ENCODE data around the gene ETNK1.
A peak's percentile ranks its signal among the peaks of the same experiment; 100 is the strongest.

Gene ETNK1

DNA sequence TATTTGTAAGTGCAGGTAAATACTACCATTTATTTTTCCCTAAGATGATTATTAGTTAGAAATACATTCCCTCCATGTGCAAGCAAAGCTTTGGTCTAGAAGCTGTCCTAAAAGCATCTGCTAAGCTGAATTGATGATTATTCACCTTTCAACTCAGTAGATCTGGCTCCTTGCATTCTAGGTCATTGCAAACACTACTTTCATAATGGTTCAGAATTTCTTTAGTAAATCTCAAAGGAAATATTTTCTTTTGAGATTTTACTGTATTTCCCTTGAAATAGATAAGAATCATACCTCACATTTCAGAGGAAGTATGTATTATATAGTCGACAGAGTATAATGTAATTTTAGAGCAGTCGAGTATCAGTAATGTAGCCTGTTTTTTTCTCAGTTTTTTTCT lies 2.4 kb downstream of the ETNK1 start:
- peaks cover 3% of the 10 kb centered on the region; the same call in 1 of the 2 replicates for H4K20me1 ChIP-seq (ENCODE audit: control insufficient read depth, insufficient read depth, low read depth, low read length)
- H3K79me2 ChIP-seq (ENCODE audit: control insufficient read depth, low read length): peaks cover 72% of the 10 kb centered on the region
- no peaks in the 10 kb centered on the region for H3F3A ChIP-seq (ENCODE audit: control insufficient read depth, insufficient read depth)
- peak overlapping the region; percentile 73 for H3K4me3 ChIP-seq (ENCODE audit: low read length)
- no peaks in the 10 kb centered on the region for H3K27me3 ChIP-seq (ENCODE audit: control insufficient read depth, low read length)
- peaks cover 10% of the 10 kb centered on the region; the same call in 1 of the 2 replicates for H3K36me3 ChIP-seq (ENCODE audit: control insufficient read depth, low read length)
- no peak for TF ChIP-seq EZH2phosphoT487 (IDR thresholded peaks at IDR 0.05; ENCODE audit: borderline replicate concordance, low read length)
- TF ChIP-seq, protein P1, sequence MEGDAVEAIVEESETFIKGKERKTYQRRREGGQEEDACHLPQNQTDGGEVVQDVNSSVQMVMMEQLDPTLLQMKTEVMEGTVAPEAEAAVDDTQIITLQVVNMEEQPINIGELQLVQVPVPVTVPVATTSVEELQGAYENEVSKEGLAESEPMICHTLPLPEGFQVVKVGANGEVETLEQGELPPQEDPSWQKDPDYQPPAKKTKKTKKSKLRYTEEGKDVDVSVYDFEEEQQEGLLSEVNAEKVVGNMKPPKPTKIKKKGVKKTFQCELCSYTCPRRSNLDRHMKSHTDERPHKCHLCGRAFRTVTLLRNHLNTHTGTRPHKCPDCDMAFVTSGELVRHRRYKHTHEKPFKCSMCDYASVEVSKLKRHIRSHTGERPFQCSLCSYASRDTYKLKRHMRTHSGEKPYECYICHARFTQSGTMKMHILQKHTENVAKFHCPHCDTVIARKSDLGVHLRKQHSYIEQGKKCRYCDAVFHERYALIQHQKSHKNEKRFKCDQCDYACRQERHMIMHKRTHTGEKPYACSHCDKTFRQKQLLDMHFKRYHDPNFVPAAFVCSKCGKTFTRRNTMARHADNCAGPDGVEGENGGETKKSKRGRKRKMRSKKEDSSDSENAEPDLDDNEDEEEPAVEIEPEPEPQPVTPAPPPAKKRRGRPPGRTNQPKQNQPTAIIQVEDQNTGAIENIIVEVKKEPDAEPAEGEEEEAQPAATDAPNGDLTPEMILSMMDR (IDR thresholded peaks at IDR 0.05; ENCODE audit: low read depth, low read length, poor library complexity, severe bottlenecking): no peak
- H3K9me3 ChIP-seq (ENCODE audit: control insufficient read depth, insufficient read depth, low read length): no peaks in the 10 kb centered on the region
- peak overlapping the region; percentile 66 for H3K4me2 ChIP-seq (ENCODE audit: low read length)
- peaks cover 28% of the 10 kb centered on the region for H3K4me1 ChIP-seq (ENCODE audit: control insufficient read depth, low read length)
- H3K27ac ChIP-seq (ENCODE audit: low read depth, low read length): no peak overlapping the region
- no peaks in the 10 kb centered on the region for H3K9me2 ChIP-seq (replicated peaks; ENCODE audit: control insufficient read depth, low read length)

DNA sequence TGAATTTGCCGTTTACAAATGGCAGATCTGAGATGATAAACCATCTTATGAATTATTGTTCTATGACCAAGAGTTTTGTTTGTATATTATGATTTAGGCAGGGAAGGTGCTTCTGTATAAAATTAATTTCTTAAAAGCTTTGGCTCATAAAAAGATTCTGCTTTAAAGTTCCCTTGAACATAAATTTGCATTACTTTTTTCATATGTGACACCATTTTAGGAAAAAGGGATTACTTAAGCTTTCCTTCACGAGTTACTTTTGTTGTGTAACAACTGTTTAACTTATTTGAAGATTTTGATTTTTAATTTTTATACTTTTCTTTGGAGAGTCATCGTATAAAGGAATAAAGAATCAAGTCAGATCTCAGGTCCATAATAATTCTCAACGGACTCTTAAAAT lies 3.3 kb downstream of the ETNK1 start:
- no peaks in the 10 kb centered on the region for H3K9me3 ChIP-seq (ENCODE audit: control insufficient read depth, insufficient read depth, low read length)
- H3K79me2 ChIP-seq (ENCODE audit: control insufficient read depth, low read length): peaks cover 81% of the 10 kb centered on the region
- H3F3A ChIP-seq (ENCODE audit: control insufficient read depth, insufficient read depth): no peaks in the 10 kb centered on the region
- H3K4me2 ChIP-seq (ENCODE audit: low read length): peak overlapping the region; percentile 66
- no peak overlapping the region for H3K27ac ChIP-seq (ENCODE audit: low read depth, low read length)
- no peaks in the 10 kb centered on the region for H3K27me3 ChIP-seq (ENCODE audit: control insufficient read depth, low read length)
- H3K4me3 ChIP-seq (ENCODE audit: low read length): peak overlapping the region; percentile 73; the same call in 1 of the 2 replicates
- peaks cover 28% of the 10 kb centered on the region for H3K4me1 ChIP-seq (ENCODE audit: control insufficient read depth, low read length)
- TF ChIP-seq, protein P1 (IDR thresholded peaks at IDR 0.05; ENCODE audit: low read depth, low read length, poor library complexity, severe bottlenecking): no peak
- H3K36me3 ChIP-seq (ENCODE audit: control insufficient read depth, low read length): peaks cover 17% of the 10 kb centered on the region
- H4K20me1 ChIP-seq (ENCODE audit: control insufficient read depth, insufficient read depth, low read depth, low read length): peaks cover 3% of the 10 kb centered on the region; the same call in 1 of the 2 replicates
- H3K9me2 ChIP-seq (replicated peaks; ENCODE audit: control insufficient read depth, low read length): no peaks in the 10 kb centered on the region

DNA sequence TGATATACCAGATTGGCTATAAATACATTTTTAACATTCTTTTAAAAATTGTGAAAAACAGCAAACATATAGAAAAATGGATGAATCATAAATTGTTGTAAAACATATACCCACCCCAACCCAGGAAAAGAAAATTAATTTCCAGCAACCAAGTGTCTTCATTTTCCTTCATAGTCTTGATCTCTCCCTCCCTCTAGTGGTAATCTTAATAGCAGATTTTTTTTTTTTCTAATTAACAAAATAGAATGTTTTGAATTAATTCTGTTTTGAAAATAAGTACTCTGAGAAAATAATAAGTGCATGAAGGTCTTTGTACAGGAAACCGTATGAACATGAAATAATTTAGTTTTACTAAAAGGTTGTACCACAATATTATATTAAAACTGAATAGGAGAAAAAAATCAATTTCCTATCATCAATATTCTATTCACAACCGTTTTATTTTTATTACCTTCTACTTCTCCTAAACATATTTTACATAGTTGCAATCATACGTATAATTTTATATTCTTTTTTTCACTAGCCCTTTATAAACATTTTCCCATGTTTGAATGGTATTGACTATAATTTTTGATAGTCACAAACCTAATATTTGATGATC lies 7.0 kb downstream of the ETNK1 start:
- Histone ChIP-seq H3K9me3 (ENCODE audit: control insufficient read depth, insufficient read depth, low read length) (no peaks in the 10 kb centered on the region), H3K79me2 (ENCODE audit: control insufficient read depth, low read length) (peaks cover 93% of the 10 kb centered on the region), H3K36me3 (ENCODE audit: control insufficient read depth, low read length) (peaks cover 28% of the 10 kb centered on the region), H4K20me1 (ENCODE audit: control insufficient read depth, insufficient read depth, low read depth, low read length) (peaks cover 3% of the 10 kb centered on the region; the same call in 1 of the 2 replicates), H3K4me1 (ENCODE audit: control insufficient read depth, low read length) (peaks cover 20% of the 10 kb centered on the region), H3K27ac (ENCODE audit: low read depth, low read length) (no peak overlapping the region), H3K9me2 (replicated peaks; ENCODE audit: control insufficient read depth, low read length) (no peaks in the 10 kb centered on the region), H3F3A (ENCODE audit: control insufficient read depth, insufficient read depth) (no peaks in the 10 kb centered on the region), H3K4me2 (ENCODE audit: low read length) (no peak overlapping the region), H3K27me3 (ENCODE audit: control insufficient read depth, low read length) (no peaks in the 10 kb centered on the region), H3K4me3 (ENCODE audit: low read length) (no peak overlapping the region)
- TF ChIP-seq EZH2phosphoT487 (IDR thresholded peaks at IDR 0.05; ENCODE audit: borderline replicate concordance, low read length): no peak
- TF ChIP-seq, protein P1 (IDR thresholded peaks at IDR 0.05; ENCODE audit: low read depth, low read length, poor library complexity, severe bottlenecking): peak; percentile 42
